ENCODE measurements around the gene ATP5PD. TPM values are rescaled to one million over a fixed set of nuclear protein-coding genes. Genes with fewer than 3 reads are reported as not detected.

Gene ATP5PD
- total and polyA plus RNA-seq, 2 of the 13 experiments (the other 11 are each of a cell fraction or from before 2014, with no cell fraction given) = 158 to 428 TPM

DNA sequence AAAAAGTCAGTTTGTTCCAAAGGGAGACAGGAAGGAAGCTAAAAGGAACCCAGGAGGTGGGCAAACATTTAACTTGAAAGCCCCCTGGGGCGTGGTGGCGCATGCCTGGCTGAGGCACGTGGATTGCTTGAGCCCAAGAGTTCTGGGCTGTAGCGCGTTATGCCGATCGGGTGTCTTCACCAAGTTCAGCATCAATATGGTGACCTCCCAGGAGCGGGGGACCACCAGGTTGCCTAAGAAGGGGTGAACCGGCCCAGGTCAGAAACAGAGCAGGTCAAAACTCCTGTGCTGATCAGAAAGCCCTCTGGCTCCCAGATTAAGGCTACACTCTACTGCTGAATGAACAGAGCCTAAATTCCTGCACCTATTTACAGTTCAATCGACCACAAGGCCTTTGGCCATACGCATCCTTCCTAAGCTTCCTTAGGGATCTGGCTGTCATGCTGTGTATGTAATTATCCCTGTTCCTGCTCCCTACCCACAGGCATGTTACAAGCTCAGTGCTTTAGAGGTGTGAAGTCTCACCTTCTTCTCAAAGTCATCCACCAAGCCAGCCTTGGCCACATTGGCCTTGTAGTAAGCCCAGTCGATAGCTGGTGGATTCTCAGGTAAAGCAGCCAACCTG lies 5.0 kb downstream of the ATP5PD start:
- BruUV-seq (replicated peaks) = no TSS peak
- POLR2A ChIA-PET = interaction anchor here (0.6 to 1.1 kb wide), 3 partner anchors 7 to 90 kb away, joined by 3 read pairs; partner anchors contain the start of gene NT5C
- DNase-seq (ENCODE audit: low spot score) (no peak), ATAC-seq (no peak), FAIRE-seq (no peak)
- Histone ChIP-seq H4K20me1 (ENCODE audit: insufficient read depth, low read length) (no peaks in the 10 kb centered on the region), H3K79me2 (ENCODE audit: insufficient read depth, low read length) (peaks cover 13% of the 10 kb centered on the region), H2AFZ (ENCODE audit: low read length) (no peak overlapping the region), H3K27me3 (ENCODE audit: control insufficient read depth in 1 of 2, insufficient read depth in 2 of 2, low read length in 2 of 2) (no peaks in the 10 kb centered on the region; a peak in 1 of 5 replicates), H3K9me3 (ENCODE audit: low read length) (no peaks in the 10 kb centered on the region), H3K4me3 (replicated peaks in 1 of 3; ENCODE audit: insufficient read depth in 1 of 3, low read depth in 2 of 3, low read length in 3 of 3) (no peak overlapping the region), H3K36me3 (replicated peaks in 1 of 2; ENCODE audit: control insufficient read depth in 1 of 2, insufficient read depth in 2 of 2, low read length in 2 of 2) (peaks cover 15 to 38% of the 10 kb centered on the region in 2 experiments), H3K27ac (ENCODE audit: extremely low read length, insufficient read depth, low read length) (no peak overlapping the region), H3K4me2 (ENCODE audit: low read depth, low read length) (no peak overlapping the region), H3K9ac (ENCODE audit: insufficient read depth, low read depth, low read length) (no peak overlapping the region), H3K4me1 (ENCODE audit: insufficient read depth, low read length) (peaks cover 11% of the 10 kb centered on the region)
- WGBS (ENCODE audit: low lambda C conversion rate) = 91% methylated on average over 11 of the region's 12 CpGs
- in situ Hi-C loops (cut with HindIII; ENCODE audit: extremely low pct_ligation_motif_present, low pct_unique_long_range_greater_than_20kb) = no loop called here
- CTCF ChIA-PET (ENCODE audit: low intra/inter-chr PET ratio, low total read pairs) = no interaction called here
- intact Hi-C loops (cut with micrococcal nuclease; ENCODE audit: unreplicated experiment) = no loop called here
- TF ChIP-seq PLRG1 (conservative IDR thresholded peaks at IDR 0.05) (no peak), ZNF775 (CRISPR knock-in tag; IDR thresholded peaks at IDR 0.05; ENCODE audit: borderline replicate concordance) (no peak), U2AF1 (optimal IDR thresholded peaks at IDR 0.05; ENCODE audit: low read depth, low read length) (no peak), PHF5A (CRISPR knock-in tag; IDR thresholded peaks at IDR 0.05; ENCODE audit: low read depth, unreplicated experiment) (no peak), ZNF121 (CRISPR knock-in tag; IDR thresholded peaks at IDR 0.05) (no peak), ZNF747 (CRISPR knock-in tag; IDR thresholded peaks at IDR 0.05; ENCODE audit: borderline replicate concordance) (no peak), ZSCAN30 (CRISPR knock-in tag; IDR thresholded peaks at IDR 0.05) (no peak), REL (CRISPR knock-in tag; conservative IDR thresholded peaks at IDR 0.05) (no peak), ZNF232 (CRISPR knock-in tag; IDR thresholded peaks at IDR 0.05; ENCODE audit: borderline replicate concordance) (no peak), NR2F1 (CRISPR knock-in tag; IDR thresholded peaks at IDR 0.05) (no peak)
- TF ChIP-seq, protein P1, sequence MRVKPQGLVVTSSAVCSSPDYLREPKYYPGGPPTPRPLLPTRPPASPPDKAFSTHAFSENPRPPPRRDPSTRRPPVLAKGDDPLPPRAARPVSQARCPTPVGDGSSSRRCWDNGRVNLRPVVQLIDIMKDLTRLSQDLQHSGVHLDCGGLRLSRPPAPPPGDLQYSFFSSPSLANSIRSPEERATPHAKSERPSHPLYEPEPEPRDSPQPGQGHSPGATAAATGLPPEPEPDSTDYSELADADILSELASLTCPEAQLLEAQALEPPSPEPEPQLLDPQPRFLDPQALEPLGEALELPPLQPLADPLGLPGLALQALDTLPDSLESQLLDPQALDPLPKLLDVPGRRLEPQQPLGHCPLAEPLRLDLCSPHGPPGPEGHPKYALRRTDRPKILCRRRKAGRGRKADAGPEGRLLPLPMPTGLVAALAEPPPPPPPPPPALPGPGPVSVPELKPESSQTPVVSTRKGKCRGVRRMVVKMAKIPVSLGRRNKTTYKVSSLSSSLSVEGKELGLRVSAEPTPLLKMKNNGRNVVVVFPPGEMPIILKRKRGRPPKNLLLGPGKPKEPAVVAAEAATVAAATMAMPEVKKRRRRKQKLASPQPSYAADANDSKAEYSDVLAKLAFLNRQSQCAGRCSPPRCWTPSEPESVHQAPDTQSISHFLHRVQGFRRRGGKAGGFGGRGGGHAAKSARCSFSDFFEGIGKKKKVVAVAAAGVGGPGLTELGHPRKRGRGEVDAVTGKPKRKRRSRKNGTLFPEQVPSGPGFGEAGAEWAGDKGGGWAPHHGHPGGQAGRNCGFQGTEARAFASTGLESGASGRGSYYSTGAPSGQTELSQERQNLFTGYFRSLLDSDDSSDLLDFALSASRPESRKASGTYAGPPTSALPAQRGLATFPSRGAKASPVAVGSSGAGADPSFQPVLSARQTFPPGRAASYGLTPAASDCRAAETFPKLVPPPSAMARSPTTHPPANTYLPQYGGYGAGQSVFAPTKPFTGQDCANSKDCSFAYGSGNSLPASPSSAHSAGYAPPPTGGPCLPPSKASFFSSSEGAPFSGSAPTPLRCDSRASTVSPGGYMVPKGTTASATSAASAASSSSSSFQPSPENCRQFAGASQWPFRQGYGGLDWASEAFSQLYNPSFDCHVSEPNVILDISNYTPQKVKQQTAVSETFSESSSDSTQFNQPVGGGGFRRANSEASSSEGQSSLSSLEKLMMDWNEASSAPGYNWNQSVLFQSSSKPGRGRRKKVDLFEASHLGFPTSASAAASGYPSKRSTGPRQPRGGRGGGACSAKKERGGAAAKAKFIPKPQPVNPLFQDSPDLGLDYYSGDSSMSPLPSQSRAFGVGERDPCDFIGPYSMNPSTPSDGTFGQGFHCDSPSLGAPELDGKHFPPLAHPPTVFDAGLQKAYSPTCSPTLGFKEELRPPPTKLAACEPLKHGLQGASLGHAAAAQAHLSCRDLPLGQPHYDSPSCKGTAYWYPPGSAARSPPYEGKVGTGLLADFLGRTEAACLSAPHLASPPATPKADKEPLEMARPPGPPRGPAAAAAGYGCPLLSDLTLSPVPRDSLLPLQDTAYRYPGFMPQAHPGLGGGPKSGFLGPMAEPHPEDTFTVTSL (CRISPR knock-in tag; IDR thresholded peaks at IDR 0.05; ENCODE audit: borderline replicate concordance) = no peak
- TF ChIP-seq, protein P2, sequence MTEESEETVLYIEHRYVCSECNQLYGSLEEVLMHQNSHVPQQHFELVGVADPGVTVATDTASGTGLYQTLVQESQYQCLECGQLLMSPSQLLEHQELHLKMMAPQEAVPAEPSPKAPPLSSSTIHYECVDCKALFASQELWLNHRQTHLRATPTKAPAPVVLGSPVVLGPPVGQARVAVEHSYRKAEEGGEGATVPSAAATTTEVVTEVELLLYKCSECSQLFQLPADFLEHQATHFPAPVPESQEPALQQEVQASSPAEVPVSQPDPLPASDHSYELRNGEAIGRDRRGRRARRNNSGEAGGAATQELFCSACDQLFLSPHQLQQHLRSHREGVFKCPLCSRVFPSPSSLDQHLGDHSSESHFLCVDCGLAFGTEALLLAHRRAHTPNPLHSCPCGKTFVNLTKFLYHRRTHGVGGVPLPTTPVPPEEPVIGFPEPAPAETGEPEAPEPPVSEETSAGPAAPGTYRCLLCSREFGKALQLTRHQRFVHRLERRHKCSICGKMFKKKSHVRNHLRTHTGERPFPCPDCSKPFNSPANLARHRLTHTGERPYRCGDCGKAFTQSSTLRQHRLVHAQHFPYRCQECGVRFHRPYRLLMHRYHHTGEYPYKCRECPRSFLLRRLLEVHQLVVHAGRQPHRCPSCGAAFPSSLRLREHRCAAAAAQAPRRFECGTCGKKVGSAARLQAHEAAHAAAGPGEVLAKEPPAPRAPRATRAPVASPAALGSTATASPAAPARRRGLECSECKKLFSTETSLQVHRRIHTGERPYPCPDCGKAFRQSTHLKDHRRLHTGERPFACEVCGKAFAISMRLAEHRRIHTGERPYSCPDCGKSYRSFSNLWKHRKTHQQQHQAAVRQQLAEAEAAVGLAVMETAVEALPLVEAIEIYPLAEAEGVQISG (CRISPR knock-in tag; IDR thresholded peaks at IDR 0.05) = no peak
